Testis (tissue), 3 donors: ENCODE results near the gene SPSB1. TPM values are rescaled to one million over a fixed set of nuclear protein-coding genes. Genes with fewer than 3 reads are reported as not detected.
"Not testable (repeated sequence)": the region's sequence is repeated elsewhere in the genome, so short reads cannot be mapped to it uniquely, and the experiment has no call there.

ENCODE experiments used
- DNase-seq: peaks from one replicate; pipeline ENCODE4 v3.0.0-alpha.2; 2019
- H3K27ac ChIP-seq, 2 donors: fragments of 200-600 bp; sonication (generic); one replicate each; pipeline ENCODE4 v1.5.1; 2019
- H3K27me3 ChIP-seq: fragments of 200-600 bp; sonication (generic); one replicate; pipeline ENCODE4 v1.5.1; 2019
- H3K36me3 ChIP-seq: fragments of 200-600 bp; sonication (generic); one replicate; pipeline ENCODE4 v1.5.1; 2017; ENCODE audit warnings: low read depth; ENCODE audit errors: missing control alignments
- H3K4me1 ChIP-seq: fragments of 200-600 bp; sonication (generic); one replicate; pipeline ENCODE4 v1.5.1; 2019
- H3K4me3 ChIP-seq, 2 donors: fragments of 200-600 bp; sonication (generic); one replicate each; pipeline ENCODE4 v1.5.1; 2017 to 2019
- H3K9me3 ChIP-seq: fragments of 200-600 bp; sonication (generic); one replicate; pipeline ENCODE4 v1.5.1; 2017
- POLR2A ChIP-seq: fragments of 450-650 bp; IDR thresholded peaks from one replicate; pipeline ENCODE4 v1.6.1; 2017; ENCODE audit warnings: antibody characterized with exemption, mild to moderate bottlenecking, moderate library complexity
- WGBS, 2 donors: methylation state at CpG; one replicate each; pipeline ENCODE4 v1.1.5; 2018; 5-methylcytosine and 5-hydroxymethylcytosine counted together
- intact Hi-C: fragments of 100-400 bp; cut with DNase I; formaldehyde crosslinking; loops from one replicate; pipeline ENCODE4 v1.15.1; 2023; ENCODE audit warnings: low total_unique reads
- polyA plus RNA-seq: library from polyadenylated mRNA; stranded (reverse); fragments of 350-450 nt; fragmentation: Illumina TruSeq; extraction: RNeasy Lipid Tissue Mini Kit (QIAGEN cat#74804); gene quantifications from one replicate; pipeline ENCODE4 v1.2.3, GENCODE V29; 2014; ENCODE audit warnings: low read depth, low replicate concordance; ENCODE audit not compliant: insufficient read depth
- total RNA-seq, 2 donors: library from RNA; depleted of rRNA; stranded (reverse); fragments of >200 nt; gene quantifications; one replicate each; pipeline ENCODE4 v1.2.3, GENCODE V29; 2016
- TF ChIP-seq, protein P1 (sequence below), 3 experiments: fragments of 450-650 bp in 2 of 3; fragments of 200-600 bp in 1 of 3; sonication (generic) in 1 of 3; IDR thresholded peaks; one replicate each; pipeline ENCODE4 v1.5.1; 2016 to 2019; ENCODE audit warnings: antibody characterized with exemption in 3 of 3, mild to moderate bottlenecking in 2 of 3, moderate library complexity in 1 of 3

SPSB1 gene
- total and polyA plus RNA-seq, 3 donors from 2014 or later: 19.8 to 37.9 (median 30.0) TPM

DNA sequence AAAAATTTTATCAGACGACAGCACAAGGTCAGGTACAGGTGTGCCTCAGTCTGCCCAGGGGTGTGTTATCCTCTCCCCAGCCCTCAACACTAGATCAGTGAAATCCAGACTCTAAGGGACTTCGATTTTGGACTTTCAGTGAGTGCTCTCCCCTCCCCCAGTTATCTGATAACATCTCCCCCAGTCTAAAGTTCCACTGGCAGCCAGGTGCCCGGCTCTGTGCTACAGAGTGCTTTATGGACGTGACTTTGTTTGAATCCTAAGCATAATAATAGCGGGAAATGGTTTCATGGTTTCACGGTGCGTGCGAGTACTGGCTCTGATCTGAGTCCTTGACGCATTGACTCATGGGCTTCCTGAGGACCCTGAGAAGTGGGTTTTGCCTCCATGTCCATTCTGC, 3.2 kb downstream of the SPSB1 start:
- H3K4me3 ChIP-seq: no peak overlapping the region
- no peak for DNase-seq
- 77 to 85% methylated on average over 9 of the region's 9 CpGs for WGBS, 2 donors
- no peaks in the 10 kb centered on the region for H3K36me3 ChIP-seq
- intact Hi-C loops: loop anchor here (10.0 kb wide), 1 partner anchor 149 kb away; no protein-coding TSS in a partner anchor
- H3K27ac ChIP-seq: no peak overlapping the region
- H3K27me3 ChIP-seq: no peaks in the 10 kb centered on the region
- H3K4me1 ChIP-seq: peaks cover 24% of the 10 kb centered on the region
- TF ChIP-seq, protein P1, sequence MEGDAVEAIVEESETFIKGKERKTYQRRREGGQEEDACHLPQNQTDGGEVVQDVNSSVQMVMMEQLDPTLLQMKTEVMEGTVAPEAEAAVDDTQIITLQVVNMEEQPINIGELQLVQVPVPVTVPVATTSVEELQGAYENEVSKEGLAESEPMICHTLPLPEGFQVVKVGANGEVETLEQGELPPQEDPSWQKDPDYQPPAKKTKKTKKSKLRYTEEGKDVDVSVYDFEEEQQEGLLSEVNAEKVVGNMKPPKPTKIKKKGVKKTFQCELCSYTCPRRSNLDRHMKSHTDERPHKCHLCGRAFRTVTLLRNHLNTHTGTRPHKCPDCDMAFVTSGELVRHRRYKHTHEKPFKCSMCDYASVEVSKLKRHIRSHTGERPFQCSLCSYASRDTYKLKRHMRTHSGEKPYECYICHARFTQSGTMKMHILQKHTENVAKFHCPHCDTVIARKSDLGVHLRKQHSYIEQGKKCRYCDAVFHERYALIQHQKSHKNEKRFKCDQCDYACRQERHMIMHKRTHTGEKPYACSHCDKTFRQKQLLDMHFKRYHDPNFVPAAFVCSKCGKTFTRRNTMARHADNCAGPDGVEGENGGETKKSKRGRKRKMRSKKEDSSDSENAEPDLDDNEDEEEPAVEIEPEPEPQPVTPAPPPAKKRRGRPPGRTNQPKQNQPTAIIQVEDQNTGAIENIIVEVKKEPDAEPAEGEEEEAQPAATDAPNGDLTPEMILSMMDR (IDR thresholded peaks at IDR 0.05): no peak
- no peak for TF ChIP-seq POLR2A
- H3K9me3 ChIP-seq: no peaks in the 10 kb centered on the region

DNA sequence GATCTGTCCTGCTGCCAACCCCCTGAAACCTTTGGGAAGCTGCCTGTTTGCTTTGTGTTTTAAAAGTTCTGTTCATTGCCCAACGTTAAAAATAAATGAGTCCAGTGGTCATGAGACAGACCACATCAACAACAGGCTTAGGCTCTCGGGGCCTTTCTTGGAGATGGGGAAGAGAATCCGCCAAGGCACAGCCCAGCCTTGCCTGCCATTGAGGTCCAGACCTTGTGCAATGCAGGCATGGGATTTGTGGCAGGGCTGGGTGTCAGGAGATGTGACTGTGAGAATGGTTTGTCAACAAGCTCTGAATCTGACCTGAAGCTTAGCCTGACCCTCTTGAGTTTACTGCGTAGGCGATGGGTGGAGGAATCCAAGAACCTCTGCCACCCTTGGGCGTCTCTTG, 4.2 kb downstream of the SPSB1 start:
- H3K27ac ChIP-seq: no peak overlapping the region
- no peaks in the 10 kb centered on the region for H3K9me3 ChIP-seq
- intact Hi-C loops: loop anchor here (10.0 kb wide), 1 partner anchor 148 kb away; no protein-coding TSS in a partner anchor
- TF ChIP-seq, protein P1 (IDR thresholded peaks at IDR 0.05): no peak
- TF ChIP-seq POLR2A: no peak
- no peaks in the 10 kb centered on the region for H3K27me3 ChIP-seq
- no peaks in the 10 kb centered on the region for H3K36me3 ChIP-seq
- H3K4me3 ChIP-seq: no peak overlapping the region
- peaks cover 20% of the 10 kb centered on the region for H3K4me1 ChIP-seq
- no peak for DNase-seq
- WGBS, 2 donors: 82 to 88% methylated on average over 6 of the region's 6 CpGs

DNA sequence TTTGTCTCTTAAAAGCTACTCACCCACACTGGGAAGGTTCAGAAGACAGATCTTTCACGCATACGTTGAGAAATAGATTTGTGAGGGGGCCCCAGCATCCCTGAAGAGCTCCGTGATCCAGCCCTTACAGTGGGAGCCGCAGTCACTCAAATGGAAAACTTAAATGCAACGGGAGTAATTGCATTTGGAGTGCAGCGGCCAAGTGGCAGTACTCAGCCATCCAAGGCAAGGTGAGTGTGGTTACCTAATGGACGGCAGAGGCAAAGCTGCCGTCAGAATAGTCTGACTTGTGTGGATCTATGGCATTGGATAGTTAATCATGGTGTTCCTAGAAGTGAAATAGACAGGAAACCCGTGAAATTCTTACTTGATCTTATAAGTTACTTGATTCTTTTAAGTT, 5.1 kb downstream of the SPSB1 start:
- TF ChIP-seq, protein P1 (IDR thresholded peaks at IDR 0.05): no peak
- TF ChIP-seq POLR2A: no peak
- Histone ChIP-seq H3K27ac (no peak overlapping the region), H3K4me3 (no peak overlapping the region), H3K9me3 (no peaks in the 10 kb centered on the region), H3K27me3 (no peaks in the 10 kb centered on the region), H3K4me1 (peaks cover 17% of the 10 kb centered on the region), H3K36me3 (no peaks in the 10 kb centered on the region)
- no peak for DNase-seq
- 61 to 96% methylated on average over 9 of the region's 9 CpGs for WGBS, 2 donors
- intact Hi-C loops: loop anchor here (10.0 kb wide), 1 partner anchor 147 kb away; no protein-coding TSS in a partner anchor

DNA sequence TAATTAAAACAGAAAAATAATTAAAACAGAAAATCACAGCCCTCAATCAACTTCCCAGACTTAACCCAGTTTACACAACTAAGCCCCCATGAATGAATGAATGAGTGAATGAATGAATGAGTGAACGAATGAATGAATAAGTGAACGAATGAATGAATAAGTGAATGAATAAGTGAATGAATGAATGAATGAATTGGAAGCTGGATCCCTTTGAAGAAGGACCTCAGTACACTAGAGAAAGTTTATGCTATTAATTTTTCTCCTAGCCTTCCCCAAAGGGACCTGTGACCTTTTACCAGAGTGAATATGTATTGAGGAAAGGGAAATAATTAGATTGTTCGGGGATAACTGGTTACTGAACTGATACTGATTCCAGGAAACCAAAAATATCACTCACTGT, 5.6 kb downstream of the SPSB1 start:
- Histone ChIP-seq H3K4me3 (no peak overlapping the region), H3K9me3 (no peaks in the 10 kb centered on the region), H3K27ac (no peak overlapping the region), H3K36me3 (no peaks in the 10 kb centered on the region), H3K4me1 (peaks cover 21% of the 10 kb centered on the region), H3K27me3 (no peaks in the 10 kb centered on the region)
- TF ChIP-seq, protein P1 (IDR thresholded peaks at IDR 0.05): no peak
- no peak for TF ChIP-seq POLR2A
- WGBS, 2 donors: 60 to 83% methylated on average over 3 of the region's 3 CpGs
- DNase-seq: no peak
- intact Hi-C loops: loop anchor here (10.0 kb wide), 1 partner anchor 147 kb away; no protein-coding TSS in a partner anchor

DNA sequence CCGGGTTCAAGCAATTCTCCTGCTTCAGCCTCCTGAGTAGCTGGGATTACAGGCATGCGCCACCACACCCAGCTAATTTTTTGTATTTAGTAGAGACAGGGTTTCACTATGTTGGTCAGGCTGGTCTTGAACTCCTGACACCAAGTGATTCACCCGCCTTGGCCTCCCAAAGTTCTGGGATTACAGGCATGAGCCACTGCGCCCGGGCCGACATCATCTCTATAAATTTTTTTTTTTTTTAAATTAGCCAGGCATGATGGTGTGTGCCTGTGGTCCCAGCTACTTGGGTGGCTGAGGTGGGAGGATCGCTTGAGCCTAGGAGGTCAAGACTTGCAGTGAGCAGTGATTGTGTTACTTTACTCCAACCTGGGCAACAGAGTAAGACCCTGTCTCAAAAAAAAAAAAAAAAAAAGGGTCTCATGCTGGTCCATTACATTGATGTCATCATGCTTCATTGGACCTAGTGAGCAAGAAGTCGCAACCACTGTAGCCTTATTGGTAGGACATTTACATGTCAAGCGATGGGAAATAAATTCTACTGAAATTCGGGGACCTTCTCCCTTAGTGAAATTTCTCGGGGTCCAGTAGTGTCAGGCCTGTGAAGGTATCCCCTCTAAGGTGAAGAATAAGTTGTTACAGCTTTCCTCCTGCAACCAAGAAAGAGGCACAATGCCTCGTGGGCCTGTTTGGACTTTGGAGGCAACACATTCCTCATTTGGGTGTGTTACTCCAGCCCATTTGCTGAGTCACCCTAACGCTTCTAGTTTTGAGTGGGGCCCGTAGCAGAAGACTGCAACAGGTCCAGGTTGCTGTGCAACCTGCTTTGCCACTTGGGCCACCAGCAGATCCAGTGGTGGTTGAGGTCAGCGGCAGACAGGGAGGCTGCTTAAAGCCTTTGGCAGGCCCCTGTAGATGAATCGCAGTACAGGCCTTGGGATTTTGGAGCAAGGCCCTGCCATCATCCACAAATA, 7.2 kb downstream of the SPSB1 start:
- intact Hi-C loops: loop anchor here (10.0 kb wide), 1 partner anchor 145 kb away; no protein-coding TSS in a partner anchor
- not testable (repeated sequence) for H3K36me3 ChIP-seq, H3K4me3 ChIP-seq, DNase-seq, H3K27me3 ChIP-seq, H3K27ac ChIP-seq, H3K9me3 ChIP-seq
- peaks cover 18% of the 10 kb centered on the region for H3K4me1 ChIP-seq
- 89 to 94% methylated on average over 16 of the region's 16 CpGs for WGBS, 2 donors
